ENCODE data around the gene TAF8. TPM values are rescaled to one million over a fixed set of nuclear protein-coding genes. Genes with fewer than 3 reads are reported as not detected.

TAF8 gene
- total RNA-seq, 4 donors from 2014 or later: 15.8 to 24.0 (median 18.9) TPM

GRCh38 chr6:42021847-42022754 is 28.2 kb upstream of the TAF8 start:
- H3K4me3 ChIP-seq (ENCODE audit: low read depth, poor library complexity, severe bottlenecking): no peak overlapping the region
- WGBS, 2 donors: 44 to 56% methylated on average over 12 of the region's 12 CpGs
- TF ChIP-seq CTCF (IDR thresholded peaks at IDR 0.05): no peak
- TF ChIP-seq POLR2A (IDR thresholded peaks at IDR 0.05): no peak
- no peak for DNase-seq (ENCODE audit: low spot score in 2 of 2)
- intact Hi-C loops (cut with DNase I; ENCODE audit: low total_unique reads): no loop called here

- whole genome bisulfite sequencing, 2 donors: 86 to 90% methylated on average over 14 of the region's 14 CpGs
Observed at GRCh38 chr6:42022755-42023384, 27.5 kb upstream of the TAF8 start.

GRCh38 chr6:42025066-42025844 is 25.1 kb upstream of the TAF8 start:
- TF ChIP-seq POLR2A (IDR thresholded peaks at IDR 0.05) (no peak), CTCF (IDR thresholded peaks at IDR 0.05) (no peak)
- 83 to 91% methylated on average over 11 of the region's 11 CpGs for WGBS, 2 donors
- intact Hi-C loops (cut with DNase I; ENCODE audit: low total_unique reads): no loop called here
- no peak for DNase-seq (ENCODE audit: low spot score in 2 of 2)
- no peak overlapping the region for H3K4me3 ChIP-seq (ENCODE audit: low read depth, poor library complexity, severe bottlenecking)

More at GRCh38 chr6:42022755-42023384, 27.5 kb upstream of the TAF8 start:
- intact Hi-C loops (cut with DNase I; ENCODE audit: low total_unique reads): no loop called here
- DNase-seq (ENCODE audit: low spot score in 2 of 2): no peak
- H3K4me3 ChIP-seq (ENCODE audit: low read depth, poor library complexity, severe bottlenecking): no peak overlapping the region
- no peak for TF ChIP-seq POLR2A (IDR thresholded peaks at IDR 0.05)
- no peak for TF ChIP-seq CTCF (IDR thresholded peaks at IDR 0.05)

GRCh38 chr6:42025845-42026243 is 24.5 kb upstream of the TAF8 start:
- H3K4me3 ChIP-seq (ENCODE audit: low read depth, poor library complexity, severe bottlenecking): no peak overlapping the region
- TF ChIP-seq POLR2A (IDR thresholded peaks at IDR 0.05) (no peak), CTCF (IDR thresholded peaks at IDR 0.05) (no peak)
- WGBS, 2 donors: 79% methylated on average over 7 of the region's 7 CpGs
- DNase-seq (ENCODE audit: low spot score in 2 of 2): no peak
- intact Hi-C loops (cut with DNase I; ENCODE audit: low total_unique reads): no loop called here

- intact Hi-C loops (cut with DNase I; ENCODE audit: low total_unique reads): no loop called here
- TF ChIP-seq CTCF (IDR thresholded peaks at IDR 0.05) (no peak), POLR2A (IDR thresholded peaks at IDR 0.05) (no peak)
- 75 to 76% methylated on average over 4 of the region's 4 CpGs for WGBS, 2 donors
Observed at GRCh38 chr6:42026540-42026939, 23.8 kb upstream of the TAF8 start.

More at GRCh38 chr6:42026540-42026939, 23.8 kb upstream of the TAF8 start:
- H3K4me3 ChIP-seq (ENCODE audit: low read depth, poor library complexity, severe bottlenecking): no peak overlapping the region
- no peak for DNase-seq (ENCODE audit: low spot score in 2 of 2)

All from lower leg skin (tissue), 4 donors.